H1 (cell line): ENCODE measurements around the gene P2RY8. TPM values are rescaled to one million over a fixed set of nuclear protein-coding genes. Genes with fewer than 3 reads are reported as not detected.

ENCODE experiments used
- CTCF ChIA-PET: fragments of 300-600 bp; sonication (Branson Sonifier 250); formaldehyde crosslinking; loops from one replicate; lab custom pipeline; 2021; ENCODE audit not compliant: partially characterized antibody; lab: Charles Lee
- POLR2A ChIA-PET: fragments of 300-600 bp; sonication (Branson Sonifier 250); formaldehyde crosslinking; loops from one replicate; lab custom pipeline; 2021; ENCODE audit warnings: inconsistent platforms; ENCODE audit not compliant: partially characterized antibody; lab: Charles Lee
- DNase-seq, 2 experiments: peaks; one replicate each; pipeline versions ENCODE4 v3.0.0 to v3.0.0-alpha.2; 2010 to 2022; ENCODE audit warnings: low spot score in 2 of 2, low read depth in 1 of 2, mixed read lengths in 1 of 2
- FAIRE-seq: peaks from 2 replicates; lab custom pipeline; 2011; peaks lifted over from hg19 to GRCh38; lab: Jason Lieb, UNC
- H2AFZ ChIP-seq: 2 replicates; pipeline ENCODE4 v1.8.1; 2012; ENCODE audit warnings: low read length, inconsistent platforms
- H2AK5ac ChIP-seq: 2 replicates; pipeline ENCODE4 v1.6.1; 2013; ENCODE audit warnings: low read depth, low read length
- H2BK120ac ChIP-seq: replicated peaks from 2 replicates; pipeline ENCODE3; 2013; ENCODE audit warnings: low read depth, low read length, inconsistent platforms
- H2BK12ac ChIP-seq: 2 replicates; pipeline ENCODE4 v1.6.1; 2013; ENCODE audit warnings: low read depth, low read length
- H2BK15ac ChIP-seq: 2 replicates; pipeline ENCODE4 v1.6.1; 2013; ENCODE audit warnings: low read length
- H2BK20ac ChIP-seq: 2 replicates; pipeline ENCODE4 v1.6.1; 2013; ENCODE audit warnings: low read length
- H2BK5ac ChIP-seq: 2 replicates; pipeline ENCODE4 v1.6.1; 2013; ENCODE audit warnings: low read depth, low read length
- H3K14ac ChIP-seq: 2 replicates; pipeline ENCODE4 v1.6.1; 2013; ENCODE audit warnings: inconsistent platforms; ENCODE audit not compliant: insufficient read length
- H3K18ac ChIP-seq: 2 replicates; pipeline ENCODE4 v1.6.1; 2013; ENCODE audit warnings: low read length; ENCODE audit errors: extremely low read depth
- H3K23ac ChIP-seq: 2 replicates; pipeline ENCODE4 v1.6.1; 2013; ENCODE audit warnings: inconsistent platforms; ENCODE audit not compliant: insufficient read length
- H3K23me2 ChIP-seq: 2 replicates; pipeline ENCODE4 v1.6.1; 2013; ENCODE audit warnings: low read depth, low read length
- H3K27ac ChIP-seq: 2 replicates; pipeline ENCODE4 v1.6.1; 2011; ENCODE audit warnings: low read depth, low read length, inconsistent platforms
- H3K27me3 ChIP-seq, 4 experiments: replicated peaks in 1 of 4; 1 replicate in 1 of 4; 2 replicates in 3 of 4; pipeline versions ENCODE4 v1.6.1 to v1.8.1; 2011 to 2013; ENCODE audit warnings: low read length in 3 of 4, mild to moderate bottlenecking in 3 of 4, inconsistent platforms in 2 of 4, mixed read lengths in 2 of 4, moderate library complexity in 1 of 4; ENCODE audit not compliant: control insufficient read depth in 3 of 4, insufficient read depth in 3 of 4; ENCODE audit errors: extremely low read depth in 1 of 4
- H3K36me3 ChIP-seq, 4 experiments: 2 replicates each; pipeline versions ENCODE4 v1.6.1 to v1.8.1; 2011 to 2013; ENCODE audit warnings: mild to moderate bottlenecking in 4 of 4, low read length in 3 of 4, moderate library complexity in 2 of 4, control low read depth in 1 of 4, inconsistent platforms in 1 of 4; ENCODE audit not compliant: insufficient read depth in 4 of 4, control insufficient read depth in 2 of 4
- H3K4ac ChIP-seq: replicated peaks from 2 replicates; pipeline ENCODE3; 2013; ENCODE audit warnings: low read length, low read depth, mixed read lengths, inconsistent platforms; ENCODE audit not compliant: insufficient read length
- H3K4me1 ChIP-seq, 4 experiments: replicated peaks in 1 of 4; 1 replicate in 1 of 4; 2 replicates in 3 of 4; pipeline versions ENCODE4 v1.6.1 to v1.8.1; 2011 to 2013; ENCODE audit warnings: low read length in 3 of 4, inconsistent platforms in 2 of 4, mixed read lengths in 1 of 4; ENCODE audit not compliant: insufficient read depth in 4 of 4, control insufficient read depth in 3 of 4
- H3K4me2 ChIP-seq, 2 experiments: 2 replicates each; pipeline versions ENCODE4 v1.6.1 to v1.8.1; 2011 to 2013; ENCODE audit warnings: low read depth in 2 of 2, low read length in 2 of 2, control low read depth in 1 of 2, inconsistent platforms in 1 of 2, mild to moderate bottlenecking in 1 of 2; ENCODE audit not compliant: insufficient read depth in 1 of 2
- H3K4me3 ChIP-seq, 4 experiments: fragments of 200-600, 300-600 bp in 1 of 4; sonication (generic), shearing (Covaris generic), sonication (Bioruptor Twin) in 1 of 4; 2 replicates each; pipeline versions ENCODE4 v1.5.1 to v1.8.1; 2011 to 2016; ENCODE audit warnings: low read length in 4 of 4, low read depth in 3 of 4, control low read depth in 2 of 4, inconsistent platforms in 2 of 4, mild to moderate bottlenecking in 2 of 4, mixed read lengths in 1 of 4, moderate library complexity in 1 of 4; ENCODE audit not compliant: insufficient read depth in 2 of 4; ENCODE audit errors: extremely low read depth in 1 of 4
- H3K56ac ChIP-seq: replicated peaks from 2 replicates; pipeline ENCODE3; 2013; ENCODE audit warnings: low read depth, mild to moderate bottlenecking, mixed read lengths, low read length, inconsistent platforms; ENCODE audit not compliant: insufficient read length
- H3K79me1 ChIP-seq: 2 replicates; pipeline ENCODE4 v1.6.1; 2013; ENCODE audit warnings: low read depth, low read length, control low read depth
- H3K79me2 ChIP-seq, 2 experiments: 2 replicates each; pipeline versions ENCODE4 v1.6.1 to v1.8.1; 2012 to 2013; ENCODE audit warnings: low read length in 2 of 2, mild to moderate bottlenecking in 2 of 2, inconsistent platforms in 1 of 2; ENCODE audit not compliant: insufficient read depth in 2 of 2, control insufficient read depth in 1 of 2
- H3K9ac ChIP-seq, 4 experiments: replicated peaks in 1 of 4; 1 replicate in 1 of 4; 2 replicates in 3 of 4; pipeline versions ENCODE4 v1.6.1 to v1.8.1; 2011 to 2013; ENCODE audit warnings: low read depth in 3 of 4, low read length in 3 of 4, control low read depth in 2 of 4, mild to moderate bottlenecking in 2 of 4, moderate library complexity in 2 of 4, inconsistent platforms in 1 of 4; ENCODE audit errors: extremely low read depth in 1 of 4
- H3K9me3 ChIP-seq, 2 experiments: 2 replicates each; pipeline versions ENCODE4 v1.6.1 to v1.8.1; 2012 to 2013; ENCODE audit warnings: mild to moderate bottlenecking in 2 of 2, moderate library complexity in 2 of 2, control low read depth in 1 of 2, inconsistent platforms in 1 of 2, low read depth in 1 of 2, low read length in 1 of 2, mixed read lengths in 1 of 2; ENCODE audit not compliant: insufficient read depth in 2 of 2
- H4K20me1 ChIP-seq, 2 experiments: replicated peaks in 1 of 2; 2 replicates each; pipeline versions ENCODE3 to v1.8.1; 2011 to 2013; ENCODE audit warnings: inconsistent platforms in 2 of 2, low read length in 2 of 2, mild to moderate bottlenecking in 1 of 2; ENCODE audit not compliant: insufficient read depth in 2 of 2, control insufficient read depth in 1 of 2
- H4K5ac ChIP-seq: 2 replicates; pipeline ENCODE4 v1.6.1; 2013; ENCODE audit warnings: low read length, low read depth, mixed read lengths, inconsistent platforms; ENCODE audit not compliant: insufficient read length
- H4K8ac ChIP-seq: 2 replicates; pipeline ENCODE4 v1.8.0; 2013; ENCODE audit warnings: mild to moderate bottlenecking, moderate library complexity, low read length, inconsistent platforms; ENCODE audit not compliant: insufficient read depth; ENCODE audit errors: extremely low read depth
- H4K91ac ChIP-seq: replicated peaks from 2 replicates; pipeline ENCODE3; 2013; ENCODE audit warnings: low read length, mixed read lengths, inconsistent platforms; ENCODE audit not compliant: insufficient read length
- CBX8 ChIP-seq: fragments of 300-800, 300-1000 bp; sonication (generic); IDR thresholded peaks from 2 replicates; pipeline ENCODE4 v1.7.1; 2016; ENCODE audit warnings: low read depth, low read length, borderline replicate concordance
- CTBP2 ChIP-seq: IDR thresholded peaks from 2 replicates; pipeline ENCODE4 v1.7.0; 2011; ENCODE audit warnings: borderline replicate concordance, mild to moderate bottlenecking, moderate library complexity, mixed read lengths, low read length; ENCODE audit not compliant: insufficient read depth, insufficient read length
- EGR1 ChIP-seq: IDR thresholded peaks from 2 replicates; pipeline ENCODE4 v1.6.1; 2011; ENCODE audit warnings: low read depth, low read length, borderline replicate concordance
- EP300 ChIP-seq, 2 experiments: IDR thresholded peaks; 1 replicate in 1 of 2; 2 replicates in 1 of 2; pipeline ENCODE4 v1.6.1; 2011 to 2012; ENCODE audit warnings: low read depth in 2 of 2, low read length in 2 of 2, mild to moderate bottlenecking in 2 of 2, borderline replicate concordance in 1 of 2, inconsistent platforms in 1 of 2, moderate library complexity in 1 of 2
- HDAC2 ChIP-seq, 2 experiments: fragments of 300-600 bp in 1 of 2; sonication (generic) in 1 of 2; IDR thresholded peaks; 2 replicates each; pipeline ENCODE4 v1.6.1; 2011 to 2012; ENCODE audit warnings: low read depth in 2 of 2, low read length in 2 of 2, mild to moderate bottlenecking in 2 of 2, moderate library complexity in 2 of 2, borderline replicate concordance in 1 of 2, inconsistent platforms in 1 of 2
- JUN ChIP-seq: IDR thresholded peaks from 2 replicates; pipeline ENCODE4 v1.6.1; 2011; ENCODE audit warnings: low read depth, mild to moderate bottlenecking, improper control_type of control experiment, low read length
- JUND ChIP-seq: IDR thresholded peaks from 2 replicates; pipeline ENCODE4 v1.6.1; 2011; ENCODE audit warnings: mild to moderate bottlenecking, improper control_type of control experiment, low read length
- KDM5A ChIP-seq: fragments of 200-600 bp; IDR thresholded peaks from 2 replicates; pipeline ENCODE4 v1.7.1; 2012; ENCODE audit warnings: mild to moderate bottlenecking, low read length, inconsistent platforms, mixed read lengths
- RFX5 ChIP-seq: IDR thresholded peaks from 2 replicates; pipeline ENCODE4 v1.6.1; 2011; ENCODE audit warnings: low read depth, low read length, improper control_type of control experiment, borderline replicate concordance
- RNF2 ChIP-seq: fragments of 200-900, 300-1000 bp; sonication (generic); IDR thresholded peaks from 2 replicates; pipeline ENCODE4 v1.7.1; 2016; ENCODE audit warnings: borderline replicate concordance, low read depth, mild to moderate bottlenecking, antibody characterized with exemption, low read length; ENCODE audit not compliant: poor library complexity, severe bottlenecking; ENCODE audit errors: missing control alignments
- SIRT6 ChIP-seq: IDR thresholded peaks from one replicate; pipeline ENCODE4 v1.7.1; 2012; ENCODE audit warnings: low read length, inconsistent platforms
- SIX5 ChIP-seq: IDR thresholded peaks from 2 replicates; pipeline ENCODE4 v1.6.1; 2011; ENCODE audit warnings: mild to moderate bottlenecking, low read depth, low read length
- SP1 ChIP-seq: IDR thresholded peaks from 2 replicates; pipeline ENCODE4 v1.6.1; 2011; ENCODE audit warnings: low read depth, low read length
- ZNF274 ChIP-seq: IDR thresholded peaks from 2 replicates; pipeline ENCODE4 v1.7.0; 2012; ENCODE audit warnings: low read length, borderline replicate concordance; ENCODE audit errors: extremely low read depth
- polyA plus RNA-seq, 7 experiments: library from polyadenylated mRNA; depleted of rRNA in 3 of 7; stranded (reverse) in 5 of 7; unstranded in 2 of 7; fragments of >200 nt in 5 of 7; fragments of 200-250 nt in 2 of 7; gene quantifications; 1 replicate in 5 of 7; 2 replicates in 1 of 7; 4 replicates in 1 of 7; pipeline versions ENCODE4 v1.2.1 to v1.2.3, GENCODE V29; 2011 to 2013; ENCODE audit warnings: missing spikeins in 2 of 7, mixed read lengths in 2 of 7
- total RNA-seq: library from RNA; stranded (reverse); fragmentation: NEBNext Ultra II Directional; extraction: Animal tissue kit (Norgen Biotek cat#: 25700); gene quantifications from 2 replicates; pipeline ENCODE4 v1.2.1, GENCODE V29; 2021

The P2RY8 gene
- total and polyA plus RNA-seq, 2 of the 8 experiments (the other 6 are each of a cell fraction or from before 2014, with no cell fraction given), result 0.09 to 0.15 TPM

- Histone ChIP-seq H3K9me3 (no peaks in the 10 kb centered on the region), H3K4ac (no peak overlapping the region), H3K79me1 (no peaks in the 10 kb centered on the region), H3K27me3 (no peaks in the 10 kb centered on the region; a peak in 1 of 7 replicates), H3K79me2 (no peaks in the 10 kb centered on the region), H2BK5ac (no peak overlapping the region), H4K20me1 (no peaks in the 10 kb centered on the region), H3K27ac (no peak overlapping the region), H2AFZ (no peak overlapping the region), H2BK20ac (no peak overlapping the region), H4K91ac (no peak overlapping the region), H3K23me2 (no peaks in the 10 kb centered on the region; the same call in 1 of the 2 replicates), H3K56ac (no peak overlapping the region), H3K9ac (no peak overlapping the region), H3K14ac (no peak overlapping the region), H2BK15ac (no peak overlapping the region), H4K5ac (no peak overlapping the region), H3K18ac (no peak overlapping the region), H3K23ac (no peak overlapping the region), H2BK12ac (no peak overlapping the region), H4K8ac (no peak overlapping the region), H2BK120ac (no peak overlapping the region), H3K36me3 (no peaks in the 10 kb centered on the region), H2AK5ac (no peak overlapping the region), H3K4me3 (no peak overlapping the region), H3K4me2 (no peak overlapping the region), H3K4me1 (no peaks in the 10 kb centered on the region)
- DNase-seq (no peak), FAIRE-seq (no peak)
- ChIA-PET POLR2A (no interaction called here), CTCF (no interaction called here)
- TF ChIP-seq EP300 (IDR thresholded peaks at IDR 0.05; ENCODE audit: borderline replicate concordance in 1 of 2, low read depth in 2 of 2, low read length in 2 of 2) (no peak), SIRT6 (no peak), ZNF274 (no peak), HDAC2 (IDR thresholded peaks at IDR 0.05; ENCODE audit: borderline replicate concordance in 1 of 2, low read depth in 2 of 2, low read length in 2 of 2) (no peak), EGR1 (no peak), SIX5 (no peak), CBX8 (no peak), SP1 (no peak), JUND (no peak), CTBP2 (no peak), KDM5A (no peak), JUN (no peak), RNF2 (no peak), RFX5 (no peak)
Measured at GRCh38 chrX:1462110-1462509, 74.9 kb downstream of the P2RY8 start.
